Keratinocyte (primary cell): ENCODE results near the gene DNAH8.

Experiments used
- EZH2 ChIP-seq: IDR thresholded peaks from one replicate; pipeline ENCODE4 v1.6.1; 2012; ENCODE audit warnings: inconsistent platforms, mild to moderate bottlenecking, low read length, moderate library complexity
- TF ChIP-seq, protein P1 (sequence below), 3 experiments: IDR thresholded peaks in 1 of 3; conservative IDR thresholded peaks in 1 of 3; optimal IDR thresholded peaks in 1 of 3; 2 replicates in 2 of 3; 3 replicates in 1 of 3; pipeline versions ENCODE3 to v1.5.1; 2011; ENCODE audit warnings: low read length in 3 of 3, mild to moderate bottlenecking in 3 of 3, moderate library complexity in 2 of 3, control low read depth in 1 of 3, inconsistent platforms in 1 of 3; ENCODE audit not compliant: insufficient read depth in 2 of 3; ENCODE audit errors: extremely low read depth in 1 of 3

DNA sequence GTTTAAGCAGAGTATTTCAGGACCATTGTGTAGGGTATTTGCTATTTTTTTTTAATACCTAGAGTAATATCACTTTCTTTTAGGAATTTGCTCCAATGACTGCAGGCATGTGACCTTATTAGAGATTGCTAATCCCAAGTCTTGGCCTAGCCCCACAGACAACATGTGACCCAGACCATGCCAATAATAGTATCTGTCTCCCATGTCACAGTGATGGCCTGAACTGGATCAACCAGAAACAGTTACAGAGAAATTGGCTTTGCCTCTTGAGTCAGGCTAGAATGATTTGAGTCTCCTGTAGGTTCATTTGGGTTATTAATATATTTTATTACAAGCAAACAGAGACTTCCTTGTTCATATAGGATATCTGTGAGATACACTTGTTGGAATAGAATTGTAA, 116.8 kb downstream of the DNAH8 start:
- TF ChIP-seq, protein P1, sequence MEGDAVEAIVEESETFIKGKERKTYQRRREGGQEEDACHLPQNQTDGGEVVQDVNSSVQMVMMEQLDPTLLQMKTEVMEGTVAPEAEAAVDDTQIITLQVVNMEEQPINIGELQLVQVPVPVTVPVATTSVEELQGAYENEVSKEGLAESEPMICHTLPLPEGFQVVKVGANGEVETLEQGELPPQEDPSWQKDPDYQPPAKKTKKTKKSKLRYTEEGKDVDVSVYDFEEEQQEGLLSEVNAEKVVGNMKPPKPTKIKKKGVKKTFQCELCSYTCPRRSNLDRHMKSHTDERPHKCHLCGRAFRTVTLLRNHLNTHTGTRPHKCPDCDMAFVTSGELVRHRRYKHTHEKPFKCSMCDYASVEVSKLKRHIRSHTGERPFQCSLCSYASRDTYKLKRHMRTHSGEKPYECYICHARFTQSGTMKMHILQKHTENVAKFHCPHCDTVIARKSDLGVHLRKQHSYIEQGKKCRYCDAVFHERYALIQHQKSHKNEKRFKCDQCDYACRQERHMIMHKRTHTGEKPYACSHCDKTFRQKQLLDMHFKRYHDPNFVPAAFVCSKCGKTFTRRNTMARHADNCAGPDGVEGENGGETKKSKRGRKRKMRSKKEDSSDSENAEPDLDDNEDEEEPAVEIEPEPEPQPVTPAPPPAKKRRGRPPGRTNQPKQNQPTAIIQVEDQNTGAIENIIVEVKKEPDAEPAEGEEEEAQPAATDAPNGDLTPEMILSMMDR (optimal IDR thresholded peaks at IDR 0.05 in 1 of 3, IDR thresholded peaks at IDR 0.05 in 1 of 3, conservative IDR thresholded peaks at IDR 0.05 in 1 of 3; ENCODE audit: extremely low read depth in 1 of 3, insufficient read depth in 2 of 3, low read length in 3 of 3) = no peak
- TF ChIP-seq EZH2 = no peak
